ENCODE measurements around the gene TEAD1.

DNA sequence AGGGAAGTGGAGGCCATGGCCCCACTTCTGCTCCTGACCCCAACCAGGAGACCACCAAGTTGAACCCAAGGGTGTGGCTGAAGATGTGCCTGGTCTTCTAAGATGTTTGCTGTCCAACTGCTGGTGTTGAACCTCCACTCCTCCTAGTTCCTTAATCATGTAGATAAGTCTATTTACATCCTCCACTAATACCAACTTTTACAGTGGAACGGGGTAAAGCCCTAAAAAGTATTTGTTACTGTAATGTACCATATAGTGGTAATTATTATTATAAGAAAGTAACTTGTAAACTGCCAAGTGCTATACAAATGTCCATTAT, 315.9 kb downstream of the TEAD1 start:
- TF ChIP-seq, protein P1, sequence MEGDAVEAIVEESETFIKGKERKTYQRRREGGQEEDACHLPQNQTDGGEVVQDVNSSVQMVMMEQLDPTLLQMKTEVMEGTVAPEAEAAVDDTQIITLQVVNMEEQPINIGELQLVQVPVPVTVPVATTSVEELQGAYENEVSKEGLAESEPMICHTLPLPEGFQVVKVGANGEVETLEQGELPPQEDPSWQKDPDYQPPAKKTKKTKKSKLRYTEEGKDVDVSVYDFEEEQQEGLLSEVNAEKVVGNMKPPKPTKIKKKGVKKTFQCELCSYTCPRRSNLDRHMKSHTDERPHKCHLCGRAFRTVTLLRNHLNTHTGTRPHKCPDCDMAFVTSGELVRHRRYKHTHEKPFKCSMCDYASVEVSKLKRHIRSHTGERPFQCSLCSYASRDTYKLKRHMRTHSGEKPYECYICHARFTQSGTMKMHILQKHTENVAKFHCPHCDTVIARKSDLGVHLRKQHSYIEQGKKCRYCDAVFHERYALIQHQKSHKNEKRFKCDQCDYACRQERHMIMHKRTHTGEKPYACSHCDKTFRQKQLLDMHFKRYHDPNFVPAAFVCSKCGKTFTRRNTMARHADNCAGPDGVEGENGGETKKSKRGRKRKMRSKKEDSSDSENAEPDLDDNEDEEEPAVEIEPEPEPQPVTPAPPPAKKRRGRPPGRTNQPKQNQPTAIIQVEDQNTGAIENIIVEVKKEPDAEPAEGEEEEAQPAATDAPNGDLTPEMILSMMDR (IDR thresholded peaks at IDR 0.05): no peak
- no peak for TF ChIP-seq EP300 (IDR thresholded peaks at IDR 0.05; ENCODE audit: low read depth)
- no peak for TF ChIP-seq POLR2AphosphoS5 (IDR thresholded peaks at IDR 0.05)
- TF ChIP-seq POLR2A (IDR thresholded peaks at IDR 0.05): no peak
